GM19023 (cell line): Measurements from ENCODE around the gene BARD1.
A peak's percentile ranks its signal among the peaks of the same experiment; 100 is the strongest.

Source experiments
- ATAC-seq: cut with Tn5 transposase; IDR thresholded peaks from one replicate; pipeline ENCODE4 v1.9.1; 2021; ENCODE audit warnings: mild to moderate bottlenecking, moderate library complexity; ENCODE audit not compliant: unreplicated experiment

BARD1 gene

DNA sequence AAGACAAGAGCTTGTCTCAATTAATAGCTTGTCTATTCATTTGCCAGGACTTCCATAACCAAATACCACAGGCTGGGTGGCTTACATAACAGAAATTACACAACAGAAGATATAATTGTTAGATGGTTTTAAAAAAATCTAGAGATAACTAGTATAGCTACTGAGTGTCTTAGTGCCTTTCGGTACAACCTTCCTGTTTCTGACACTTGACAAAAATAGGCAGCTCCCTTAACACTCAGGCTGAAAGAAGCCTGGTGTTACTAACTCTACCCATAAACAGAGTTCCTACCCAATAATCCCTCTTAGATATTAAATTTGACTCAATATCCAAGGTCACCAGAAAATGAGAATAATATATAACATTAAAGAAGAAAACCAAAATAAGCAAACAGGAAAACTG lies 129.7 kb downstream of the BARD1 start:
- ATAC-seq = peak; percentile 53

DNA sequence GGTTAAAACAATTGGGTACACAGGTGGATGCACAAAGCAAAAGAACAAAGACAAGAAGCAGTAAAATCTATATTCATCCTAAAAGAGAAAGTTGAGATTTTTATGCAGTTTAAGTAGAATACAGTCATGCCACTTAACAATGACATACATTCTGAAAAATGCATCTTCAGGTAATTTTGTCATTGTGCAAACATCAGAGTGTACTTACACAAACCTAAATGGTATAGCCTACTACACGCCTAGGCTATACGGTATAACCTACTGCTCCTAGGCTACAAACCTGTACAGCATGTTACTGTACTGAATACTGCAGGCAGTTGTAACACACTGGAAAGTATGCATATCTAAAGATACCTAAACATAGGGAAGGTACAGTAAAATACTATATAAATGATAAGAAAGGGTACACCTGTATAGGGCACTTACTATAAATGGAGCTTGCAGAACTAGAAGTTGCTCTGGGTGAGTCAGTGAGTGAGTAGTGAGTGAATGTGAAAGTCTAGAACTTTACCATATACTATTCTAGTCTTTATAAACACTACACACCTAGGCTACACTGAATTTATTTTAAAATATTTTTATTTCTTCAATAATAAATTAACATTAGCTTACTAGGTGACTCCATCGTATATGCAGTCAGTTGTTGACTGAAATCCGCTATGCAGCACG lies 132.9 kb downstream of the BARD1 start:
- ATAC-seq = no peak
